ENCODE data around the gene KRTAP10-5. TPM values are rescaled to one million over a fixed set of nuclear protein-coding genes. Genes with fewer than 3 reads are reported as not detected.

KRTAP10-5 gene
- total and polyA plus RNA-seq, 8 donors, result not detected

- peak in 1 of 6 donors; percentile 28 for DNase-seq
- H3K36me3 ChIP-seq, result no peaks in the 10 kb centered on the region
Measured at GRCh38 chr21:44589586-44590305, 9.3 kb upstream of the KRTAP10-5 start.

GRCh38 chr21:44589094-44589493 lies 8.7 kb upstream of the KRTAP10-5 start:
- FAIRE-seq (no peak), DNase-seq (no peak), ATAC-seq (no peak)
- Histone ChIP-seq H3K36me3 (no peaks in the 10 kb centered on the region), H3K4me3 (no peak overlapping the region), H3K27ac (no peak overlapping the region), H3K4me1 (no peaks in the 10 kb centered on the region), H3K27me3 (peaks cover 0 to 7% (median 0%) of the 10 kb centered on the region in 4 donors), H3K9me3 (no peaks in the 10 kb centered on the region)
- WGBS, 2 donors, result 80 to 91% methylated on average over 2 of the region's 2 CpGs
- TF ChIP-seq, protein P1, sequence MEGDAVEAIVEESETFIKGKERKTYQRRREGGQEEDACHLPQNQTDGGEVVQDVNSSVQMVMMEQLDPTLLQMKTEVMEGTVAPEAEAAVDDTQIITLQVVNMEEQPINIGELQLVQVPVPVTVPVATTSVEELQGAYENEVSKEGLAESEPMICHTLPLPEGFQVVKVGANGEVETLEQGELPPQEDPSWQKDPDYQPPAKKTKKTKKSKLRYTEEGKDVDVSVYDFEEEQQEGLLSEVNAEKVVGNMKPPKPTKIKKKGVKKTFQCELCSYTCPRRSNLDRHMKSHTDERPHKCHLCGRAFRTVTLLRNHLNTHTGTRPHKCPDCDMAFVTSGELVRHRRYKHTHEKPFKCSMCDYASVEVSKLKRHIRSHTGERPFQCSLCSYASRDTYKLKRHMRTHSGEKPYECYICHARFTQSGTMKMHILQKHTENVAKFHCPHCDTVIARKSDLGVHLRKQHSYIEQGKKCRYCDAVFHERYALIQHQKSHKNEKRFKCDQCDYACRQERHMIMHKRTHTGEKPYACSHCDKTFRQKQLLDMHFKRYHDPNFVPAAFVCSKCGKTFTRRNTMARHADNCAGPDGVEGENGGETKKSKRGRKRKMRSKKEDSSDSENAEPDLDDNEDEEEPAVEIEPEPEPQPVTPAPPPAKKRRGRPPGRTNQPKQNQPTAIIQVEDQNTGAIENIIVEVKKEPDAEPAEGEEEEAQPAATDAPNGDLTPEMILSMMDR (IDR thresholded peaks at IDR 0.05), result no peak
- intact Hi-C loops (cut with DNase I), result no loop called here

More at GRCh38 chr21:44589586-44590305, 9.3 kb upstream of the KRTAP10-5 start:
- FAIRE-seq, result no peak
- WGBS, 2 donors, result 48 to 55% methylated on average over 24 of the region's 24 CpGs
- Histone ChIP-seq H3K27ac (no peak overlapping the region), H3K4me1 (no peaks in the 10 kb centered on the region), H3K9me3 (no peaks in the 10 kb centered on the region), H3K27me3 (peaks cover 0 to 7% (median 0%) of the 10 kb centered on the region in 4 donors), H3K4me3 (no peak overlapping the region)
- intact Hi-C loops (cut with DNase I), result no loop called here
- ATAC-seq, result no peak
- TF ChIP-seq, protein P1 (IDR thresholded peaks at IDR 0.05), result no peak

GRCh38 chr21:44585892-44586291 lies 5.5 kb upstream of the KRTAP10-5 start:
- DNase-seq (peak in 1 of 6 donors; percentile 19), ATAC-seq (no peak), FAIRE-seq (no peak)
- TF ChIP-seq, protein P1 (IDR thresholded peaks at IDR 0.05), result no peak
- Histone ChIP-seq H3K27ac (no peak overlapping the region), H3K4me1 (no peaks in the 10 kb centered on the region), H3K9me3 (no peaks in the 10 kb centered on the region), H3K4me3 (no peak overlapping the region), H3K36me3 (no peaks in the 10 kb centered on the region), H3K27me3 (peaks cover 0 to 11% (median 0%) of the 10 kb centered on the region in 4 donors)
- intact Hi-C loops (cut with DNase I), result no loop called here
- 70 to 74% methylated on average over 3 of the region's 3 CpGs for WGBS, 2 donors

GRCh38 chr21:44583800-44584147 lies 3.4 kb upstream of the KRTAP10-5 start:
- no peak overlapping the region for H3K4me3 ChIP-seq
- H3K27ac ChIP-seq, result no peak overlapping the region
- intact Hi-C loops (cut with DNase I), result no loop called here
- no peak for ATAC-seq
- no peaks in the 10 kb centered on the region for H3K9me3 ChIP-seq
- H3K27me3 ChIP-seq, result peaks cover 0 to 11% (median 0%) of the 10 kb centered on the region in 4 donors
- DNase-seq, result no peak
- WGBS, 2 donors, result 58 to 69% methylated on average over 6 of the region's 6 CpGs
- FAIRE-seq, result no peak
- H3K4me1 ChIP-seq, result no peaks in the 10 kb centered on the region
- TF ChIP-seq, protein P1 (IDR thresholded peaks at IDR 0.05), result no peak
- H3K36me3 ChIP-seq, result no peaks in the 10 kb centered on the region

GRCh38 chr21:44583089-44583799 lies 2.8 kb upstream of the KRTAP10-5 start:
- WGBS, 2 donors, result 18 to 22% methylated on average over 11 of the region's 11 CpGs
- H3K4me3 ChIP-seq, result no peak overlapping the region
- H3K27me3 ChIP-seq, result peaks cover 0 to 11% (median 0%) of the 10 kb centered on the region in 4 donors
- no peaks in the 10 kb centered on the region for H3K4me1 ChIP-seq
- H3K9me3 ChIP-seq, result no peaks in the 10 kb centered on the region
- no peak for DNase-seq
- no peak for FAIRE-seq
- H3K36me3 ChIP-seq, result no peaks in the 10 kb centered on the region
- TF ChIP-seq, protein P1 (IDR thresholded peaks at IDR 0.05), result no peak
- ATAC-seq, result no peak
- no peak overlapping the region for H3K27ac ChIP-seq
- intact Hi-C loops (cut with DNase I), result no loop called here

All from pancreas (tissue), 10 donors.